Measurements from ENCODE around the gene CD244. TPM values are rescaled to one million over a fixed set of nuclear protein-coding genes. Genes with fewer than 3 reads are reported as not detected.
A peak's percentile ranks its signal among the peaks of the same experiment; 100 is the strongest.

CD244 gene
- polyA plus RNA-seq, 2 of the 4 experiments (the other 2 are of a cell fraction), result 0.03 TPM; not detected in 1

- WGBS (ENCODE audit: missing lambda C conversion rate), result 89% methylated on average over 6 of the region's 6 CpGs
- no peak for ATAC-seq
- POLR2A ChIA-PET, result no interaction called here
These were observed 48.4 kb downstream of the CD244 start for GRCh38 chr1:160814316-160814715.

GRCh38 chr1:160813215-160813614 is 49.5 kb downstream of the CD244 start:
- 36% methylated on average over 7 of the region's 7 CpGs for WGBS (ENCODE audit: missing lambda C conversion rate)
- ChIA-PET CTCF (interaction anchor here (0.6 to 2.2 kb wide), 5 partner anchors 21 to 462 kb away, joined by 3 to 8 read pairs (median 4); no protein-coding TSS in a partner anchor), POLR2A (no interaction called here)
- TF ChIP-seq FOSL2 (IDR thresholded peaks at IDR 0.05), result peak; percentile 83; the same call in 1 of the 2 replicates
- TF ChIP-seq FOSL2 (CRISPR knock-in tag; IDR thresholded peaks at IDR 0.05), result peak; percentile 87
- no peak for TF ChIP-seq ESRRA (IDR thresholded peaks at IDR 0.05; ENCODE audit: borderline replicate concordance, low read length)
- no peak for TF ChIP-seq CHD4 (IDR thresholded peaks at IDR 0.05; ENCODE audit: borderline replicate concordance)
- TF ChIP-seq RCOR1 (IDR thresholded peaks at IDR 0.05; ENCODE audit: low read depth, low read length), result no peak
- TF ChIP-seq HMGXB4 (CRISPR knock-in tag; IDR thresholded peaks at IDR 0.05; ENCODE audit: borderline replicate concordance), result no peak
- no peak for TF ChIP-seq HOXB13 (CRISPR knock-in tag; IDR thresholded peaks at IDR 0.05; ENCODE audit: low read depth)
- peak; percentile 75 for TF ChIP-seq JUNB (IDR thresholded peaks at IDR 0.05)
- no peak for TF ChIP-seq CEBPB (IDR thresholded peaks at IDR 0.05)
- no peak for TF ChIP-seq MAZ (IDR thresholded peaks at IDR 0.05; ENCODE audit: borderline replicate concordance, low read depth, low read length)
- no peak for TF ChIP-seq ZSCAN20 (CRISPR knock-in tag; IDR thresholded peaks at IDR 0.05)
- no peak for TF ChIP-seq CTCF (IDR thresholded peaks at IDR 0.05)
- peak; percentile 92 for TF ChIP-seq NFE2L2 (conservative IDR thresholded peaks at IDR 0.05; ENCODE audit: low read length)
- peak; percentile 97 for TF ChIP-seq MAFK (IDR thresholded peaks at IDR 0.05; ENCODE audit: partially characterized antibody)
- TF ChIP-seq RAD21 (conservative IDR thresholded peaks at IDR 0.05 in 1 of 2, IDR thresholded peaks at IDR 0.05 in 1 of 2), result no peak
- Histone ChIP-seq H3K27ac (peak overlapping the region; percentile 71 to 72), H3K4me1 (peaks cover 13% of the 10 kb centered on the region), H3K9me3 (0 out of 3 replicates have a peak, but pooled peaks cover 3% of the 10 kb centered on the region), H3K4me2 (peak overlapping the region; percentile 59), H3K4me3 (no peak overlapping the region)
- DNase-seq (ENCODE audit: low read depth in 1 of 2, low spot score in 1 of 2), result peak; percentile 78 to 79
- ATAC-seq, result peak; percentile 92 to 94
- peak; percentile 56 for FAIRE-seq

More at GRCh38 chr1:160814316-160814715, 48.4 kb downstream of the CD244 start:
- Histone ChIP-seq H3K4me1 (peaks cover 18% of the 10 kb centered on the region), H3K9me3 (no peaks in the 10 kb centered on the region), H3K27ac (peak overlapping the region; percentile 71 to 72), H3K4me2 (no peak overlapping the region), H3K4me3 (no peak overlapping the region)
- TF ChIP-seq JUN (IDR thresholded peaks at IDR 0.05), result no peak
- no peak for TF ChIP-seq CBX8 (IDR thresholded peaks at IDR 0.05)
- no peak for TF ChIP-seq NR3C1 (IDR thresholded peaks at IDR 0.05)
- no peak for TF ChIP-seq KDM1A (IDR thresholded peaks at IDR 0.05; ENCODE audit: low read depth)
- TF ChIP-seq BCL3 (IDR thresholded peaks at IDR 0.05), result no peak
- no peak for TF ChIP-seq MAFK (IDR thresholded peaks at IDR 0.05; ENCODE audit: partially characterized antibody)
- TF ChIP-seq RNF2 (IDR thresholded peaks at IDR 0.05; ENCODE audit: borderline replicate concordance, low read depth), result no peak
- no peak for TF ChIP-seq GATA3 (IDR thresholded peaks at IDR 0.05; ENCODE audit: borderline replicate concordance)
- no peak for TF ChIP-seq MYC (IDR thresholded peaks at IDR 0.05; ENCODE audit: borderline replicate concordance, low read length)
- no peak for TF ChIP-seq HDAC2 (IDR thresholded peaks at IDR 0.05)
- no peak for TF ChIP-seq BHLHE40 (IDR thresholded peaks at IDR 0.05; ENCODE audit: low read depth, low read length)
- TF ChIP-seq RAD21 (conservative IDR thresholded peaks at IDR 0.05 in 1 of 2, IDR thresholded peaks at IDR 0.05 in 1 of 2), result no peak
- no peak for TF ChIP-seq HEYL (CRISPR knock-in tag; IDR thresholded peaks at IDR 0.05)
- TF ChIP-seq CHD4 (IDR thresholded peaks at IDR 0.05; ENCODE audit: borderline replicate concordance), result no peak
- TF ChIP-seq FOSL2 (IDR thresholded peaks at IDR 0.05), result no peak
- TF ChIP-seq FOSL2 (CRISPR knock-in tag; IDR thresholded peaks at IDR 0.05), result no peak
- CTCF ChIA-PET, result interaction anchor here (0.6 to 2.2 kb wide), 3 partner anchors 20 to 580 kb away, joined by 3 to 8 read pairs (median 6); no protein-coding TSS in a partner anchor
- no peak for DNase-seq (ENCODE audit: low read depth in 1 of 2, low spot score in 1 of 2)
- no peak for FAIRE-seq
